VCaP (cell line): ENCODE measurements around the gene FHDC1.

Experiments used
- H3K27ac ChIP-seq: fragments of 450-650 bp; 2 replicates; pipeline ENCODE4 v1.5.1; 2017
- CTCF ChIP-seq: fragments of 450-650 bp; conservative IDR thresholded peaks from 2 replicates; pipeline ENCODE4 v1.5.1; 2017; ENCODE audit warnings: mild to moderate bottlenecking, moderate library complexity

The FHDC1 gene

GRCh38 chr4:153014460-153014859, 78.3 kb downstream of the FHDC1 start:
- TF ChIP-seq CTCF, result no peak
- no peak overlapping the region for H3K27ac ChIP-seq

GRCh38 chr4:153016592-153016991, 80.5 kb downstream of the FHDC1 start:
- no peak for TF ChIP-seq CTCF

DNA sequence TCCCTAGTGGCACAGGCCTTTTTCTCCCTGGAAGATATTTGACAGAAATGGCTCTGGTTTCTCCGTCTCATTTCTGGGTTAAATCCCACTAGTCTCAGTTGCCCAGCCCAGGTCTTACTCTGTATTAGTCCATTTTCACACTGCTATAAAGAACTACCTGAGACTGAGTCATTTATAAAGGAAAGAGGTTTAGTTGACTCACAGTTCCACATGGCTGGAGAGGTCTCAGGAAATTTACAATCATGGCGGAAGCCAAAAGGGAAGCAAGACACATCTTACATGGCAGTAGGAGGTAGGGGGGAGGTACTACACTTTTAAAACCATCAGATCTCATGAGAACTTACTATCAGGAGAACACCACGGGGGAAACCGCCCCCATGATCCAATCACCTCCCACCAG, 81.9 kb downstream of the FHDC1 start:
- no peak for TF ChIP-seq CTCF
- H3K27ac ChIP-seq, result no peak overlapping the region

More at GRCh38 chr4:153016592-153016991, 80.5 kb downstream of the FHDC1 start:
- no peak overlapping the region for H3K27ac ChIP-seq

DNA sequence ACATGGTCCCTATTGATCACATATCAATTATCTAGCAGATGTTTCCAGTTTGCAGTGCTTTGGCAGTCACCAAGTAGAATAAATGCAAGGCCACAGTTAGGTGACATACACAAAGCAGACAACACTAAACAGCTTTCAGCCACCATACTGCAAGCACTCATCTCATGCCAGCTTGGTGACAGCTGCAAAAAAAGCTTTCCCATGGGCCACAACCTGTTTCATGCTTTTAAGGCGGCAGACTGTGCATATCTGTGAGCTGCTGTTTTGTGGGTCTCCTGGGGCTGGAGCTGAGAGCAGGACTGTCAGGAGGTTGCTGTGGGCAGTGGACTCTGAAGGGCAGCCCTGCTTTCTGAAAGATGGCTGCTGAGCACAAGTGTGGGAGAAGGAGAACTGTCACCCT, 82.6 kb downstream of the FHDC1 start:
- no peak for TF ChIP-seq CTCF
- no peak overlapping the region for H3K27ac ChIP-seq

DNA sequence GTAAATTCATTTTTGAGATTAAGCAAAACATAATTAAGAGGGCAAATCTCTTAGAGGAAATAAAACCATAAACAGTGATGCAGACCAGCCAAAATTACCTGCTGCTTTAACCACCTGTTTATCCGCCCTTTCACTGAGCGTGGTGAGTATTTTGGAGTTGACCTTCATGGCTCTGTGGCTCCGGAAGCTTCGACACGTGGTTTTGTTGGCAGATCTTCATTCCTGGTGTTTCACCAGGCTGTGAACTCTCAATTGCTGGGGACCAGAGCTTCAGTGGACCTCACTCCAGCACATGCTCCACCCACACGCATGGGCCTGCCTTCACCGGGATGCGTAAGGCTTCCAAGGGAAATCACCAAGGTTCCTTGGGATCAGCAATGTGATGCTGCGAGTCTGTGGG, 83.8 kb downstream of the FHDC1 start:
- no peak overlapping the region for H3K27ac ChIP-seq
- no peak for TF ChIP-seq CTCF

GRCh38 chr4:153020457-153020856, 84.3 kb downstream of the FHDC1 start:
- H3K27ac ChIP-seq, result no peak overlapping the region
- no peak for TF ChIP-seq CTCF

DNA sequence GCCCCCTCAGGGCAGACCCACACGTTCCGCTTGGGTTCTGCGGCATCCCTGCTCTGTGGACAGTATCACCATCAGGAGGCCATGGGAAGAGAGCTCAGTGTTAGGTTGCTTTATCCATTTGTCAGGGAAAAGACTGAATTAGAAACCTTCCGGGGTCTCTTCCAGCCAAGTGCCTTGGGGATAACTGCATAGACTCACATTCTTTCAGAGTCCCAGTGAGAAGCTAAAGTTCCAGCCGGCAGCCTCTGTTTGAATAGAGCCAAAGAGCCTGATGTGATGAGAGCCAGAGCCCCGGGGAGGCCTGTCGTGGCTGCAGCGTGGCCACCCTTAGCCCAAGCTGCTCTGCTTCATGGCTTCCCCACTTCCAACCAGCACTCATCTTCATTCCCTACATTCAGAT, 85.2 kb downstream of the FHDC1 start:
- TF ChIP-seq CTCF, result no peak
- no peak overlapping the region for H3K27ac ChIP-seq

GRCh38 chr4:153022241-153022715, 86.2 kb downstream of the FHDC1 start:
- no peak overlapping the region for H3K27ac ChIP-seq
- no peak for TF ChIP-seq CTCF
